ENCODE data around the gene ARMC7.

DNA sequence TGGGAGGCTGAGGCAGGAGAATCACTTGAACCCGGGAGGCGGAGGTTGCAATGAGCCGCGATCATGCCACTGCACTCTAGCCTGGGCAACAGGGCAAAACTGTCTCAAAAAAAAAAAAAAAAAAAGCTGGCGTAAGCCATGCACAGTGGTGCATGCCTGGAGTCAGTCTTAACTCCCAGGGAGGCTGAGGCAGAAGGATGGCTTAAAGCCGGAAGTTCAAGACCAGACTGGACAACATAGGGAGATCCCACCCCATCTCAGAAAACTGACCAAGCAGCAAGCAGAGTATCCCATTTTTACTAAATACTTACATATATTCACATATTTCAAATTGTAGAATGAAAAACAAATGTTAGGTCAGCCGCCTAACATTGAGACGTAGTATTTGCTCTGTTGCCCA lies 17.2 kb downstream of the ARMC7 start:
- TF ChIP-seq POLR2A (IDR thresholded peaks at IDR 0.05) = no peak
- TF ChIP-seq, protein P1, sequence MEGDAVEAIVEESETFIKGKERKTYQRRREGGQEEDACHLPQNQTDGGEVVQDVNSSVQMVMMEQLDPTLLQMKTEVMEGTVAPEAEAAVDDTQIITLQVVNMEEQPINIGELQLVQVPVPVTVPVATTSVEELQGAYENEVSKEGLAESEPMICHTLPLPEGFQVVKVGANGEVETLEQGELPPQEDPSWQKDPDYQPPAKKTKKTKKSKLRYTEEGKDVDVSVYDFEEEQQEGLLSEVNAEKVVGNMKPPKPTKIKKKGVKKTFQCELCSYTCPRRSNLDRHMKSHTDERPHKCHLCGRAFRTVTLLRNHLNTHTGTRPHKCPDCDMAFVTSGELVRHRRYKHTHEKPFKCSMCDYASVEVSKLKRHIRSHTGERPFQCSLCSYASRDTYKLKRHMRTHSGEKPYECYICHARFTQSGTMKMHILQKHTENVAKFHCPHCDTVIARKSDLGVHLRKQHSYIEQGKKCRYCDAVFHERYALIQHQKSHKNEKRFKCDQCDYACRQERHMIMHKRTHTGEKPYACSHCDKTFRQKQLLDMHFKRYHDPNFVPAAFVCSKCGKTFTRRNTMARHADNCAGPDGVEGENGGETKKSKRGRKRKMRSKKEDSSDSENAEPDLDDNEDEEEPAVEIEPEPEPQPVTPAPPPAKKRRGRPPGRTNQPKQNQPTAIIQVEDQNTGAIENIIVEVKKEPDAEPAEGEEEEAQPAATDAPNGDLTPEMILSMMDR (IDR thresholded peaks at IDR 0.05) = no peak

All from heart left ventricle (tissue), 13 donors.